Spleen (tissue), 7 donors: ENCODE data around the gene C1QTNF5.

ENCODE experiments used
- CTCF ChIP-seq, 11 experiments: fragments of 200-600 bp in 7 of 11; fragments of 450-650 bp in 4 of 11; sonication (generic) in 4 of 11; IDR thresholded peaks in 8 of 11; conservative IDR thresholded peaks in 3 of 11; 1 replicate in 7 of 11; 2 replicates in 4 of 11; pipeline versions ENCODE4 v1.4.0 to v1.8.0; 2016 to 2021; ENCODE audit warnings: antibody characterized with exemption in 11 of 11, inconsistent platforms in 4 of 11, mild to moderate bottlenecking in 1 of 11
- POLR2AphosphoS5 ChIP-seq, 3 donors: sonication (generic); formaldehyde crosslinking; IDR thresholded peaks; one replicate each; pipeline ENCODE4 v1.5.1; 2017; ENCODE audit warnings: antibody characterized with exemption in 3 of 3
- donor health status: DM: no; HTN: no; CAD: no; lungs with moderate emphysema.
- donor health status: DM: no; HTN: no; CAD: no.
- donor health status: DM: no; HTN: no; CAD: no.

- TF ChIP-seq CTCF (IDR thresholded peaks at IDR 0.05 in 8 of 11, conservative IDR thresholded peaks at IDR 0.05 in 3 of 11) = no peak
- no peak for TF ChIP-seq POLR2AphosphoS5 (IDR thresholded peaks at IDR 0.05)
Observed at GRCh38 chr11:119299416-119299815, 41.3 kb downstream of the C1QTNF5 start.
